GM21529 (cell line): ENCODE data around the gene GREB1.

Experiments used
- ATAC-seq: cut with Tn5 transposase; IDR thresholded peaks from one replicate; pipeline ENCODE4 v1.9.1; 2021; ENCODE audit not compliant: unreplicated experiment

GREB1 gene

DNA sequence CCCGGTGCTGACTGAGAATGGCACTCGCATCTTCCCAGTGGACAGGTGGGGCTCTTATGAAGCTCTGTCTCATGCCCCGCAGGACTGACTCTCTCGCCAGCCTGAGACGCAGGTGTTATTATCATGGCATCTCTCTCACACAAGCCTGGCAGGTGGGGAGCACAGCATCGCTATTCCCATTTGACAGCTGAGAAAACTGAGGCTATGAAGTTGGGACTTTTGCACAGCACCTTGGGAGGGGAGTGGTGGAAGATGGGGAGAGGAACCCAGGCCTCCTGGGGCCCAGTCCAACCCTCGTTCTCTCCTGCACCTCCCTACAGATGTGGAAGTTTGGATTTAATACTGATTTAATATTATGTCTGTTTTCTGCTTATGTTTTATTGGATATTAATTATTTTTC lies 145.2 kb downstream of the GREB1 start:
- ATAC-seq = no peak

- ATAC-seq = no peak
These were observed 145.8 kb downstream of the GREB1 start for GRCh38 chr2:11679486-11680181.

GRCh38 chr2:11680182-11680900 lies 146.5 kb downstream of the GREB1 start:
- no peak for ATAC-seq

DNA sequence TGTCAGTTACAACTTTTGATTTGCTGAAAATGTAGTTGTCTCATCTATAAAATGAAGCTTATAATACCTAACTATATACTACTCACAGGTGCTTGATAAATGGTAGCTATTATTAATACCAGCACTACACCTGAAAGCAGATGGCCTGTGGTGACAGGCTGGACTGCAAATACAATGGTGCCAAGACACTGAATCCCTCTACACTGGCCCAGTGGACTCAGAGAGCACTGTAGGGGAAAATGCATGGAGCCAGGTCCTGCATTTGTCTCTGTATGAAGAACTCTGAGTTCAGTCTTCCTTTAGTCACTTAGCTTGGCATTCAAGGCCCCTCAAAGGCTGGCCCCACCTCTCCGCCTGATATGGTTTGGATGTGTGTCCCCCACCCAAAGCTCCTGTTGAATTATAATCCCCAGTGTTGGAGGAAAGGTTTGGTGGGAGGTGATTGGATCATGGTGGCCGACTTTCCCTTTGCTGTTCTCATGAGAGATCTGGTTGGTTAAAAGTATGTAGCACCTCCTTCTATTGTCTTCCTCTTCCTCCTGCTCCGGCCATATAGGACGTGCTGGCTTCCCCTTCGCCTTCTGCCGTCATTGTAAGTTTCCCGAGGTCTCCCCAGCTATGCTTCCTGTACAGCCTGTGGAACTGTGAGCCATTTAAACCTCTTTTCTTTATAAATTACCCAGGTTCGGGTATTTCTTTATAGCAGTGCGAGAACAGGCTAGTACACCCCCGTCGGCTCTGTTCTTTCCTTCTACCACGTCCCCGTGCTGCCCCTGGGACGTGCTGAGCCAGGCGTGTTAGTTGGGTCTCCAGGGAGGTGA lies 147.3 kb downstream of the GREB1 start:
- ATAC-seq = no peak

- peak; percentile 55 for ATAC-seq
These were observed 148.1 kb downstream of the GREB1 start for GRCh38 chr2:11681722-11682589.

DNA sequence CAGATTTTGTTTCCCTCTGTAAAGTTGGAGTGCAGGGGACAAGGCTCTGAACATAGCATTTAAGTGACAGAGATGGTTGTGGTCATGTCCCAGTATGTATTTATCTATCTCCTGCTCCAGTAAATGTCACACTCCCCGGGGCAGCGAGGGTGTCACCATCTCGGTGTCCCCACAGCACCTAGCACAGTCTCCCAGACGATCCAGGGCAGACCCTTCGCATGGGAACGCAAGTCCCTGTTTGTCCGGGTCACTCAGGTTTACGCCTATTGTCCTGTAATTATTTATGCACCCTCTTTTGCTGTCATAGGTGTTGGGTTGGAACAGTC lies 148.7 kb downstream of the GREB1 start:
- no peak for ATAC-seq

- ATAC-seq = no peak
These were observed 149.6 kb downstream of the GREB1 start for GRCh38 chr2:11683476-11683875.

- no peak for ATAC-seq
These were observed 150.1 kb downstream of the GREB1 start for GRCh38 chr2:11683966-11684365.

DNA sequence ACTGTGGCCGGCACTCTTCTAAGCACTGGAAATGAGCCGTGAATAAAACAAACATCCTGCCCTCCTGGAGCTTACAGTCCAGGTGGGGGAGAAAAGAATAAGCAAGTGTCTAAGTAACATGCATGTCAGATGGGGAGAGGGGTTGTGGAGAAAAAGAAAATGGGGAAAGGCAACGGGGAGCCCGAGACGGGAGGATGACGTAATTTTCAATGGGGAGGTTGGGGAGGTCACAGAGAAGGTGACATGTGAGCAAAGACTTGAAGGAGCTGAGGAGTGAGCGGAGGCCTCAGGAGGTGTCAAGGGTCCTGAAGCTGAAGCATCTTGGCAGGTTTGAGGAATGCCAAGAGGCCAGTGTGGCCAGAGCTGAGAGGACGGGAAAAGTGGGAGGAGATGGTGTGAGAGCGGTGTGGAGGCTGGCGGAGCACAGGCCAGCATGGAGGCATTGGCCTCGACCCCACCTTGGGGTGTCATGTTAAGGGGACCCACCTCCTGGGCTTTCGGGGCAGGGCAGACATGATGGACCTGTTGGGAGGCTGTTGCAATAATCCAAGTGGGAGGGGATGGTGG lies 151.1 kb downstream of the GREB1 start:
- no peak for ATAC-seq

GRCh38 chr2:11685906-11686470 lies 152.1 kb downstream of the GREB1 start:
- ATAC-seq = no peak

GRCh38 chr2:11687736-11688135 lies 153.9 kb downstream of the GREB1 start:
- ATAC-seq = no peak

DNA sequence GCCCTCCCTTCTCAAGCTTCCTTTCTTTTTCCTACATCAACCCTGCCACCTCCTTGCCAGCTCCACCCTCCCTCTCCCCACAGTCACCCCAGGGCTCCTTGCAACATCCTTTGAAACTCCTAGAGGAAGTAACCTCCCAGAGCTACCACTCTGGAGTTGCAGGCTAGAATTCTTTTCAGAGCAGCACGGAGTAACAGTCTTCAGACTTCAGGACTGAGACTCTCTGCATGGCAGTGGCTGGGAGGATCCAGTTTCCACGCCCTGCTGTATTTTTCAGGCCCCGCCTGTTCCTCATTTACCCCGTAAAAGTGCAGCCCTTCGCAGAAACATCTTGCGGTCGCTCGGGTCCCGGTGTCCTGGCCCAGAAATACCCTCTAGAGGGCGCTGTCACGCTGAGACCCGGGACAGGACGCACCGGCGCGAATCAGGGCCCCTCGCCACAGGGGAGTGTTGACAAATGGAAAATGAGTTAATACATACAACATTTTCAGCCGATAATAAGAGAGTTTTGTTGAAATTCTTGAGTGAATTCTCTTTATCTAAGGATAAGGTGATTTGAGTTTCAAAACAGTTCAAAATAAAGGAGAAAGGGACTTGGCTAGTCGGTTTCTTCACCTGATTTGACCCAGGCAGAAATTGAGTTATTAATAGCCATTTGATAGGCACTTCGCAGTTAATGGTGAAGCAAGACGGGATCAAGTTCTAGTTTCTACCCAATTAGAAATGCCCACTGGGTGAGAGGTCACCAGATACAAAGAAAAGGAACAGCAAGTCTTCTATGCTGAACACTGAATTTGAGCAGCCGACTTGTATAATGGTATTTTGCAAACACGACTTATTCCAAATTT lies 154.6 kb downstream of the GREB1 start:
- peak; percentile 86 for ATAC-seq

- ATAC-seq = no peak
These were observed 157.3 kb downstream of the GREB1 start for GRCh38 chr2:11691076-11691660.
